ENCODE results near the gene DOCK6.

DOCK6 gene

GRCh38 chr19:11204943-11205349 is 57.4 kb downstream of the DOCK6 start:
- in situ Hi-C loops (cut with MboI; ENCODE audit: low sequenced_read_pairs, unreplicated experiment): loop anchor here (10.0 kb wide), 1 partner anchor 160 kb away; no protein-coding TSS in a partner anchor
- TF ChIP-seq CTCF (IDR thresholded peaks at IDR 0.05; ENCODE audit: borderline replicate concordance, control extremely low read depth, extremely low read depth, insufficient read depth, missing control alignments): no peak
- no peak for DNase-seq (ENCODE audit: low spot score)

- no peak for DNase-seq (ENCODE audit: low spot score)
- in situ Hi-C loops (cut with MboI; ENCODE audit: low sequenced_read_pairs, unreplicated experiment): loop anchor here (10.0 kb wide), 1 partner anchor 159 kb away; no protein-coding TSS in a partner anchor
- TF ChIP-seq CTCF (IDR thresholded peaks at IDR 0.05; ENCODE audit: borderline replicate concordance, control extremely low read depth, extremely low read depth, insufficient read depth, missing control alignments): no peak
Observed at GRCh38 chr19:11204076-11204602, 58.2 kb downstream of the DOCK6 start.

- in situ Hi-C loops (cut with MboI; ENCODE audit: low sequenced_read_pairs, unreplicated experiment): loop anchor here (10.0 kb wide), 1 partner anchor 159 kb away; no protein-coding TSS in a partner anchor
- peak; percentile 81 for DNase-seq (ENCODE audit: low spot score)
- TF ChIP-seq CTCF (IDR thresholded peaks at IDR 0.05; ENCODE audit: borderline replicate concordance, control extremely low read depth, extremely low read depth, insufficient read depth, missing control alignments): peak; percentile 84
Observed at GRCh38 chr19:11203194-11204075, 58.9 kb downstream of the DOCK6 start.

- no peak for DNase-seq (ENCODE audit: low spot score)
- TF ChIP-seq CTCF (IDR thresholded peaks at IDR 0.05; ENCODE audit: borderline replicate concordance, control extremely low read depth, extremely low read depth, insufficient read depth, missing control alignments): no peak
- in situ Hi-C loops (cut with MboI; ENCODE audit: low sequenced_read_pairs, unreplicated experiment): loop anchor here (10.0 kb wide), 1 partner anchor 158 kb away; no protein-coding TSS in a partner anchor
Observed at GRCh38 chr19:11202488-11203193, 59.7 kb downstream of the DOCK6 start.

GRCh38 chr19:11201791-11202190 is 60.5 kb downstream of the DOCK6 start:
- no peak for DNase-seq (ENCODE audit: low spot score)
- TF ChIP-seq CTCF (IDR thresholded peaks at IDR 0.05; ENCODE audit: borderline replicate concordance, control extremely low read depth, extremely low read depth, insufficient read depth, missing control alignments): no peak
- in situ Hi-C loops (cut with MboI; ENCODE audit: low sequenced_read_pairs, unreplicated experiment): loop anchor here (10.0 kb wide), 1 partner anchor 157 kb away; no protein-coding TSS in a partner anchor

GRCh38 chr19:11200931-11201330 is 61.4 kb downstream of the DOCK6 start:
- in situ Hi-C loops (cut with MboI; ENCODE audit: low sequenced_read_pairs, unreplicated experiment): loop anchor here (10.0 kb wide), 1 partner anchor 156 kb away; no protein-coding TSS in a partner anchor
- no peak for TF ChIP-seq CTCF (IDR thresholded peaks at IDR 0.05; ENCODE audit: borderline replicate concordance, control extremely low read depth, extremely low read depth, insufficient read depth, missing control alignments)
- no peak for DNase-seq (ENCODE audit: low spot score)
